ENCODE measurements around the gene TADA1. TPM values are rescaled to one million over a fixed set of nuclear protein-coding genes. Genes with fewer than 3 reads are reported as not detected.

Gene TADA1
- polyA plus RNA-seq, 1 of the 3 experiments (the other 2 are of a cell fraction) = 9.3 TPM

GRCh38 chr1:166822385-166822784, 53.7 kb downstream of the TADA1 start:
- 28% methylated on average over 7 of the region's 7 CpGs for WGBS (ENCODE audit: low lambda C conversion rate)
- peak; percentile 45 for DNase-seq
- CTCF ChIA-PET = interaction anchor here (0.7 to 2.0 kb wide), 7 partner anchors 8 to 237 kb away, joined by 3 to 5 read pairs (median 4); partner anchors contain the start of gene POGK

GRCh38 chr1:166819974-166820373, 56.1 kb downstream of the TADA1 start:
- no peak overlapping the region for H3K4me2 ChIP-seq
- 0% methylated on average over 2 of the region's 2 CpGs for WGBS (ENCODE audit: low lambda C conversion rate)
- H3K9ac ChIP-seq = no peak overlapping the region
- H3K79me2 ChIP-seq (ENCODE audit: insufficient read depth) = no peaks in the 10 kb centered on the region
- no peak overlapping the region for H3K27ac ChIP-seq (ENCODE audit: low read depth in 2 of 2, low read length in 1 of 2)
- no peaks in the 10 kb centered on the region for H3F3A ChIP-seq (replicated peaks; ENCODE audit: insufficient read depth)
- CTCF ChIA-PET = no interaction called here
- H4K20me1 ChIP-seq (ENCODE audit: insufficient read depth) = no peaks in the 10 kb centered on the region
- H2AFZ ChIP-seq (ENCODE audit: low read depth) = no peak overlapping the region
- H3K4me3 ChIP-seq (ENCODE audit: low read depth in 2 of 2, low read length in 1 of 2) = no peak overlapping the region
- no peaks in the 10 kb centered on the region for H3K27me3 ChIP-seq (ENCODE audit: insufficient read depth)
- no peak for DNase-seq
- H3K9me2 ChIP-seq = no peaks in the 10 kb centered on the region
- H3K9me3 ChIP-seq = no peaks in the 10 kb centered on the region
- H3K4me1 ChIP-seq (ENCODE audit: control insufficient read depth in 1 of 2, insufficient read depth in 2 of 2, low read depth in 1 of 2, low read length in 1 of 2) = no peaks in the 10 kb centered on the region
- TF ChIP-seq NRF1 (IDR thresholded peaks at IDR 0.05; ENCODE audit: low read depth, low read length) = no peak
- no peak for TF ChIP-seq EP300 (IDR thresholded peaks at IDR 0.05; ENCODE audit: borderline replicate concordance in 1 of 2, low read depth in 1 of 2, low read length in 1 of 2)
- no peak for TF ChIP-seq TAF1 (IDR thresholded peaks at IDR 0.05; ENCODE audit: borderline replicate concordance, low read depth, low read length)
- TF ChIP-seq ELF1 (IDR thresholded peaks at IDR 0.05) = no peak
- no peak for TF ChIP-seq TEAD4 (IDR thresholded peaks at IDR 0.05; ENCODE audit: borderline replicate concordance, insufficient read depth)
- H3K36me3 ChIP-seq (replicated peaks in 1 of 2; ENCODE audit: control insufficient read depth in 1 of 2, insufficient read depth in 2 of 2, low read length in 1 of 2) = no peaks in the 10 kb centered on the region
- POLR2A ChIA-PET = interaction anchor here (1.3 kb wide), 1 partner anchor 19 kb away, joined by 3 read pairs; the partner anchor contains the start of gene POGK

More at GRCh38 chr1:166822385-166822784, 53.7 kb downstream of the TADA1 start:
- Histone ChIP-seq H3K9ac (no peak overlapping the region), H3F3A (replicated peaks; ENCODE audit: insufficient read depth) (no peaks in the 10 kb centered on the region), H3K27me3 (ENCODE audit: insufficient read depth) (no peaks in the 10 kb centered on the region), H3K36me3 (replicated peaks in 1 of 2; ENCODE audit: control insufficient read depth in 1 of 2, insufficient read depth in 2 of 2, low read length in 1 of 2) (no peaks in the 10 kb centered on the region), H2AFZ (ENCODE audit: low read depth) (no peak overlapping the region), H3K27ac (ENCODE audit: low read depth in 2 of 2, low read length in 1 of 2) (no peak overlapping the region), H3K9me2 (no peaks in the 10 kb centered on the region), H3K9me3 (no peaks in the 10 kb centered on the region), H3K4me2 (no peak overlapping the region), H3K4me3 (ENCODE audit: low read depth in 2 of 2, low read length in 1 of 2) (no peak overlapping the region), H3K4me1 (ENCODE audit: control insufficient read depth in 1 of 2, insufficient read depth in 2 of 2, low read depth in 1 of 2, low read length in 1 of 2) (no peaks in the 10 kb centered on the region), H4K20me1 (ENCODE audit: insufficient read depth) (no peaks in the 10 kb centered on the region), H3K79me2 (ENCODE audit: insufficient read depth) (no peaks in the 10 kb centered on the region)
- TF ChIP-seq TEAD4 (IDR thresholded peaks at IDR 0.05; ENCODE audit: borderline replicate concordance, insufficient read depth) (no peak), SIN3A (IDR thresholded peaks at IDR 0.05; ENCODE audit: borderline replicate concordance, low read depth, low read length) (no peak), CTCF (IDR thresholded peaks at IDR 0.05) (peak; percentile 49), ZBTB33 (IDR thresholded peaks at IDR 0.05; ENCODE audit: borderline replicate concordance, low read depth) (no peak), SMC3 (IDR thresholded peaks at IDR 0.05; ENCODE audit: low read depth, low read length) (no peak)
- POLR2A ChIA-PET = no interaction called here

Data from SK-N-SH (cell line).